Caco-2 (cell line): ENCODE data around the gene DNA2. TPM values are rescaled to one million over a fixed set of nuclear protein-coding genes. Genes with fewer than 3 reads are reported as not detected.

Experiments used
- BruUV-seq: library from RNA; stranded (reverse); fragments of 400-500 nt; replicated peaks from 2 replicates; lab custom pipeline; 2021; lab: Mats Ljungman, UMichigan
- CTCF ChIA-PET: fragments of 300-600 bp; sonication (Branson Sonifier 250); formaldehyde crosslinking; loops from one replicate; lab custom pipeline; 2022; ENCODE audit warnings: antibody characterized with exemption; lab: Charles Lee
- POLR2A ChIA-PET: fragments of 300-600 bp; sonication (Branson Sonifier 250); formaldehyde crosslinking; loops from one replicate; lab custom pipeline; 2022; ENCODE audit warnings: antibody characterized with exemption; lab: Charles Lee
- DNase-seq, 2 experiments: peaks; one replicate each; pipeline versions ENCODE4 v3.0.0 to v3.0.0-alpha.2; 2020 to 2022
- H3K27me3 ChIP-seq: replicated peaks from 2 replicates; pipeline ENCODE4 v1.6.0; 2011; ENCODE audit warnings: low read length; ENCODE audit not compliant: control insufficient read depth, insufficient read depth
- H3K36me3 ChIP-seq: 2 replicates; pipeline ENCODE4 v1.5.1; 2011; ENCODE audit warnings: low read length; ENCODE audit not compliant: control insufficient read depth, insufficient read depth
- H3K4me1 ChIP-seq: fragments of 250-450 bp; sonication (Bioruptor Pico); 2 replicates; pipeline ENCODE4 v1.5.1; 2020; ENCODE audit warnings: mild to moderate bottlenecking
- H3K4me3 ChIP-seq: 2 replicates; pipeline ENCODE4 v1.5.1; 2011; ENCODE audit warnings: low read depth, mild to moderate bottlenecking, control low read depth, low read length
- H3K9me3 ChIP-seq: fragments of 250-450 bp; sonication (Bioruptor Pico); 2 replicates; pipeline ENCODE4 v1.5.1; 2020; ENCODE audit warnings: mild to moderate bottlenecking, moderate library complexity
- H3K27ac Mint-ChIP-seq: one replicate; pipeline ENCODE4 v1.8.0; 2022; ENCODE audit warnings: mixed read lengths; ENCODE audit not compliant: unreplicated experiment
- H3K27me3 Mint-ChIP-seq: one replicate; pipeline ENCODE4 v1.8.0; 2022; ENCODE audit warnings: mixed read lengths; ENCODE audit not compliant: insufficient read depth, unreplicated experiment
- H3K36me3 Mint-ChIP-seq: one replicate; pipeline ENCODE4 v1.8.0; 2022; ENCODE audit warnings: mild to moderate bottlenecking, mixed read lengths; ENCODE audit not compliant: insufficient read depth, unreplicated experiment
- H3K4me1 Mint-ChIP-seq: one replicate; pipeline ENCODE4 v1.8.0; 2022; ENCODE audit warnings: low read depth, mixed read lengths; ENCODE audit not compliant: unreplicated experiment
- H3K4me3 Mint-ChIP-seq: one replicate; pipeline ENCODE4 v1.8.0; 2022; ENCODE audit warnings: mild to moderate bottlenecking, moderate library complexity, mixed read lengths; ENCODE audit not compliant: unreplicated experiment
- H3K9me3 Mint-ChIP-seq: one replicate; pipeline ENCODE4 v1.8.0; 2022; ENCODE audit warnings: mixed read lengths; ENCODE audit not compliant: unreplicated experiment
- intact Hi-C: fragments of 100-400 bp; cut with micrococcal nuclease; formaldehyde crosslinking; loops from one replicate; pipeline ENCODE4 v1.10.0; 2022; ENCODE audit not compliant: unreplicated experiment
- total RNA-seq: library from RNA; stranded (reverse); gene quantifications from 2 replicates; pipeline ENCODE4 v1.2.3, GENCODE V29; 2022
- TF ChIP-seq, protein P1 (sequence below), 2 experiments: fragments of 200-600 bp in 1 of 2; IDR thresholded peaks; 1 replicate in 1 of 2; 2 replicates in 1 of 2; pipeline versions ENCODE4 v1.5.1 to v1.8.0; 2011 to 2022; ENCODE audit warnings: antibody characterized with exemption in 1 of 2, control low read depth in 1 of 2, inconsistent platforms in 1 of 2, low read depth in 1 of 2, low read length in 1 of 2, mild to moderate bottlenecking in 1 of 2, moderate library complexity in 1 of 2; ENCODE audit not compliant: insufficient read depth in 1 of 2, severe bottlenecking in 1 of 2, unreplicated experiment in 1 of 2

The DNA2 gene
- total RNA-seq, 1 experiment from 2014 or later: 88.1 TPM

GRCh38 chr10:68406111-68406814, 65.5 kb downstream of the DNA2 start:
- TF ChIP-seq, protein P1, sequence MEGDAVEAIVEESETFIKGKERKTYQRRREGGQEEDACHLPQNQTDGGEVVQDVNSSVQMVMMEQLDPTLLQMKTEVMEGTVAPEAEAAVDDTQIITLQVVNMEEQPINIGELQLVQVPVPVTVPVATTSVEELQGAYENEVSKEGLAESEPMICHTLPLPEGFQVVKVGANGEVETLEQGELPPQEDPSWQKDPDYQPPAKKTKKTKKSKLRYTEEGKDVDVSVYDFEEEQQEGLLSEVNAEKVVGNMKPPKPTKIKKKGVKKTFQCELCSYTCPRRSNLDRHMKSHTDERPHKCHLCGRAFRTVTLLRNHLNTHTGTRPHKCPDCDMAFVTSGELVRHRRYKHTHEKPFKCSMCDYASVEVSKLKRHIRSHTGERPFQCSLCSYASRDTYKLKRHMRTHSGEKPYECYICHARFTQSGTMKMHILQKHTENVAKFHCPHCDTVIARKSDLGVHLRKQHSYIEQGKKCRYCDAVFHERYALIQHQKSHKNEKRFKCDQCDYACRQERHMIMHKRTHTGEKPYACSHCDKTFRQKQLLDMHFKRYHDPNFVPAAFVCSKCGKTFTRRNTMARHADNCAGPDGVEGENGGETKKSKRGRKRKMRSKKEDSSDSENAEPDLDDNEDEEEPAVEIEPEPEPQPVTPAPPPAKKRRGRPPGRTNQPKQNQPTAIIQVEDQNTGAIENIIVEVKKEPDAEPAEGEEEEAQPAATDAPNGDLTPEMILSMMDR (IDR thresholded peaks at IDR 0.05; ENCODE audit: insufficient read depth in 1 of 2, low read depth in 1 of 2, low read length in 1 of 2, severe bottlenecking in 1 of 2, unreplicated experiment in 1 of 2): no peak
- intact Hi-C loops: loop anchor here (1.0 to 2.0 kb wide), 3 partner anchors 65 to 315 kb away; partner anchors contain the start of genes CCAR1, DNA2 and SLC25A16
- Mint-ChIP-seq H3K4me3 (peak overlapping the region; percentile 95), H3K9me3 (no peaks in the 10 kb centered on the region), H3K27ac (peak overlapping the region; percentile 97), H3K4me1 (peaks cover 16% of the 10 kb centered on the region), H3K27me3 (no peaks in the 10 kb centered on the region), H3K36me3 (peaks cover 33% of the 10 kb centered on the region)
- ChIA-PET CTCF (interaction anchor here (0.6 to 1.0 kb wide), 10 partner anchors 8 to 193 kb away, joined by 3 to 5 read pairs (median 4); partner anchors contain the start of gene DNA2), POLR2A (interaction anchor here (0.6 to 0.9 kb wide), 5 partner anchors 68 to 550 kb away, joined by 3 to 12 read pairs (median 6); partner anchors contain the start of genes DDX21, HNRNPH3 and STOX1)
- Histone ChIP-seq H3K36me3 (no peaks in the 10 kb centered on the region), H3K4me1 (peaks cover 7% of the 10 kb centered on the region; the same call in 1 of the 2 replicates), H3K4me3 (peak overlapping the region; percentile 99), H3K9me3 (no peaks in the 10 kb centered on the region), H3K27me3 (no peaks in the 10 kb centered on the region)
- DNase-seq: peak; percentile 68 to 78
- BruUV-seq: TSS peak; percentile 34

DNA sequence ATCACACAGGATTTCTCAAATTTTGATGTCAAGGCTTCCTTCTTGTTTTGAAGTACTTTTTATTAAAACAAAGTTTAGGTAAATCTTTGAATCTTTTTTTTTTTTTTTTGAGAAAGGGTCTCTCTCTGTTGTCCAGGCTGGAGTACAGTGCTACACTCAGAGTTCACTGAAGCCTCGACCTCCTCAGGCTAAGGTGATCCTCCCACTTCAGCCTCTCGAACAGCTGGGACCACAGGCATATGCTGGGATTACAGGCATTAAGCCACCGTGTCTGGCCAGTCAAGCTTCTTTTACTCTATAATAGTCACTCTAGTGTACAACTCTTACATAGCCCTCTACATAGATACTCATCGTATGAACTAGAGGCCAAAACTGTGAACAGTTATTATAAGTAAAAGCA, 68.1 kb downstream of the DNA2 start:
- BruUV-seq: no TSS peak
- Mint-ChIP-seq H3K4me1 (peaks cover 16% of the 10 kb centered on the region), H3K36me3 (peaks cover 53% of the 10 kb centered on the region), H3K27ac (no peak overlapping the region), H3K9me3 (no peaks in the 10 kb centered on the region), H3K4me3 (no peak overlapping the region), H3K27me3 (no peaks in the 10 kb centered on the region)
- Histone ChIP-seq H3K27me3 (no peaks in the 10 kb centered on the region), H3K36me3 (no peaks in the 10 kb centered on the region; the same call in 1 of the 2 replicates), H3K4me1 (peaks cover 7% of the 10 kb centered on the region; the same call in 1 of the 2 replicates), H3K4me3 (no peak overlapping the region), H3K9me3 (no peaks in the 10 kb centered on the region)
- intact Hi-C loops: no loop called here
- DNase-seq: no peak
- ChIA-PET CTCF (no interaction called here), POLR2A (no interaction called here)
- TF ChIP-seq, protein P1 (IDR thresholded peaks at IDR 0.05; ENCODE audit: insufficient read depth in 1 of 2, low read depth in 1 of 2, low read length in 1 of 2, severe bottlenecking in 1 of 2, unreplicated experiment in 1 of 2): no peak

GRCh38 chr10:68402276-68402675, 69.5 kb downstream of the DNA2 start:
- ChIA-PET POLR2A (no interaction called here), CTCF (interaction anchor here (0.5 kb wide), 1 partner anchor 55 kb away, joined by 3 read pairs; no protein-coding TSS in a partner anchor)
- Mint-ChIP-seq H3K4me1 (peaks cover 16% of the 10 kb centered on the region), H3K9me3 (no peaks in the 10 kb centered on the region), H3K36me3 (peaks cover 47% of the 10 kb centered on the region), H3K4me3 (no peak overlapping the region), H3K27me3 (no peaks in the 10 kb centered on the region), H3K27ac (no peak overlapping the region)
- Histone ChIP-seq H3K27me3 (no peaks in the 10 kb centered on the region), H3K36me3 (no peaks in the 10 kb centered on the region; the same call in 1 of the 2 replicates), H3K4me1 (peaks cover 7% of the 10 kb centered on the region; the same call in 1 of the 2 replicates), H3K4me3 (no peak overlapping the region), H3K9me3 (no peaks in the 10 kb centered on the region)
- no TSS peak for BruUV-seq
- intact Hi-C loops: no loop called here
- TF ChIP-seq, protein P1 (IDR thresholded peaks at IDR 0.05; ENCODE audit: insufficient read depth in 1 of 2, low read depth in 1 of 2, low read length in 1 of 2, severe bottlenecking in 1 of 2, unreplicated experiment in 1 of 2): no peak
- no peak for DNase-seq
